Epithelial cell of proximal tubule (primary cell): ENCODE results near the gene MDH1B. TPM values are rescaled to one million over a fixed set of nuclear protein-coding genes. Genes with fewer than 3 reads are reported as not detected.
"Not testable (repeated sequence)": the region's sequence is repeated elsewhere in the genome, so short reads cannot be mapped to it uniquely, and the experiment has no call there.

ENCODE experiments used
- DNase-seq: peaks from one replicate; pipeline ENCODE4 v3.0.0-alpha.2; 2011; ENCODE audit warnings: low read depth
- H3K4me3 ChIP-seq: 2 replicates; pipeline ENCODE4 v1.5.1; 2011; ENCODE audit warnings: low read depth, mild to moderate bottlenecking, low read length
- total RNA-seq: library from RNA; depleted of rRNA; stranded (reverse); fragments of >200 nt; gene quantifications from 2 replicates; pipeline ENCODE4 v1.2.3, GENCODE V29; 2015
- TF ChIP-seq, protein P1 (sequence below): conservative IDR thresholded peaks from 2 replicates; pipeline ENCODE4 v1.5.1; 2012; ENCODE audit warnings: low read depth, mild to moderate bottlenecking, low read length

MDH1B gene
- 0.23 and 0.58 TPM in 2 replicates for total RNA-seq

DNA sequence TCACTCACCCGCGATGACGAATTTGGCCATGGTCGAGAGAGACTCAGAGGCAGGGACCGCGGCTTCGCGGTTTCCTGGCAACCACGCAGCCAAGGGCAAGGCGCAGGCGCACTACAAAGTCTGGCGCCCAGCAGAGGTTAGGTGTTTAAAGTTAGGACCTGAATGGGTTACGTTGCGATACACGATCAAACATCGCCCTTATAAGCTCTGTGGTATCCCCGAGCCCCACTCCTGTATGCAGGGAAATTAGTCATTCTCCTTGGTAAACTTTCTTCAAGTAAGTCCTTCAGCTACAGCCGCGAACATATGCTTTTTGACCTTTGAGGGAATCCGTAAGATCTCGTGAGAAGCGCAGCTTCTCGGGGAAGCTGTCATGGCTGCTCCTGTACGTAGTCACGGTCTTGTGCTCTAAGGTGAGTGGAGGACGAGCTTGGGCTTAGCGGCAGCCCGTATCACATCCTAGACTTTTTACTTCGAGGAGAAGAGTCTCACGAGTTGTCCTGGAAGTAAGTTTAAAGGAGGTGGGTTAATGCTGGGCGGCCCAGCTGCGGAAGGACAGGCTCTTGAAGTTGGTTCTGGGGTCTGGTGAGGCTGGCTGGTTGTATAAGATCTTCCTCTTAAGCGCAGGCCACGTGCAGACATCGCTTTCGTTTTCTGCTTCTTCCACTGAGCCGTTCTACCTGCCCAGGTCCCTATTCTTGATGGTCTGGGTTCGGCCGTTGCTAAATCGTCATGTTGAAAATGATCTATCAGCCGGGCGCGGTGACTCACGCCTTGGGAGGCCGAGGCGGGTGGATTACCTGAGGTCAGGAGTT, at the start of gene MDH1B, which contains the start of gene FASTKD2:
MDH1B (minus strand) TSS at position 87 of the 815 bp plus-strand sequence; CDS start at position 30, 57 bp downstream.
FASTKD2 (plus strand) TSS at position 365 of the 815 bp plus-strand sequence. CDS start 1,088 bp downstream, outside the sequence.
- TF ChIP-seq, protein P1, sequence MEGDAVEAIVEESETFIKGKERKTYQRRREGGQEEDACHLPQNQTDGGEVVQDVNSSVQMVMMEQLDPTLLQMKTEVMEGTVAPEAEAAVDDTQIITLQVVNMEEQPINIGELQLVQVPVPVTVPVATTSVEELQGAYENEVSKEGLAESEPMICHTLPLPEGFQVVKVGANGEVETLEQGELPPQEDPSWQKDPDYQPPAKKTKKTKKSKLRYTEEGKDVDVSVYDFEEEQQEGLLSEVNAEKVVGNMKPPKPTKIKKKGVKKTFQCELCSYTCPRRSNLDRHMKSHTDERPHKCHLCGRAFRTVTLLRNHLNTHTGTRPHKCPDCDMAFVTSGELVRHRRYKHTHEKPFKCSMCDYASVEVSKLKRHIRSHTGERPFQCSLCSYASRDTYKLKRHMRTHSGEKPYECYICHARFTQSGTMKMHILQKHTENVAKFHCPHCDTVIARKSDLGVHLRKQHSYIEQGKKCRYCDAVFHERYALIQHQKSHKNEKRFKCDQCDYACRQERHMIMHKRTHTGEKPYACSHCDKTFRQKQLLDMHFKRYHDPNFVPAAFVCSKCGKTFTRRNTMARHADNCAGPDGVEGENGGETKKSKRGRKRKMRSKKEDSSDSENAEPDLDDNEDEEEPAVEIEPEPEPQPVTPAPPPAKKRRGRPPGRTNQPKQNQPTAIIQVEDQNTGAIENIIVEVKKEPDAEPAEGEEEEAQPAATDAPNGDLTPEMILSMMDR, result no peak
- H3K4me3 ChIP-seq, result peak within 1 kb of the TSS; percentile 90
- peak; percentile 88 for DNase-seq

DNA sequence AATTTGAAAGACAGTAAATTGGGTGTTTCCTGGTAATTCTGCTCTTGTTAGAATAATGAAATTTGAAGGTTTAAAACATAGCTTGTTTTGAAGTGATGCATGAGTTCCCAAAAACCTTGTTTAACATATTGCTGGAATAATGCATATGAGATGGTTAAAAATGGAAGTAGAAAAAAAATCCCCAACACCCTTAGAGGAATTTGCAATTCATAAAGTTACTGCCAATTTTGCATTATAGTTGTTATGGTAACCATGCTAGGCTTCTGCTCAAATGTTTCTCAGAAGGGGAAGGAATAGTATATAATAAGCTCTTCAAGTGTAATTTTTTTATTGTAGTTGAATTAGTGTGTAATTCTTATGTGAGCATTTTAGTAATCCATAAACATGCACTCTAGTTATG, 49.4 kb upstream of the MDH1B start:
- DNase-seq, result no peak
- H3K4me3 ChIP-seq, result no peak overlapping the region
- TF ChIP-seq, protein P1, result no peak

DNA sequence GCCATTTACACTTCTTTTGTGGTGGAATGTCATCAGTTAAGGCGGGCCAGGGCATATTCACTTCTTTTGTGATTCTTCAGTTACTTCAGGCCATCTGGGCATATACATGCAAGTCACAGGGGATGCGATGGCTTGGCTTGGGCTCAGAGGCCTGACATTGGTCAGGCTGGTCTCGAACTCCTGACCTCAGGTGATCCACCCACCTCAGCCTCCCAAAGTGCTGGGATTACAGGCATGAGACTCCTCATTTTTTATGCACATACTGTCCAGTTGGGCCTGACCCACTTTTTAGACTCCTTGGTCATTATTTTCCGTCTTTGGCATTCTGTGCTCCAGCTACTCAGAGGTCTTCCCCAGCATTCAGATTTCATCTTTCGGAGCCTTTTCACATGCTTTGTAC, 47.3 kb upstream of the MDH1B start:
- H3K4me3 ChIP-seq, DNase-seq: not testable (repeated sequence)

DNA sequence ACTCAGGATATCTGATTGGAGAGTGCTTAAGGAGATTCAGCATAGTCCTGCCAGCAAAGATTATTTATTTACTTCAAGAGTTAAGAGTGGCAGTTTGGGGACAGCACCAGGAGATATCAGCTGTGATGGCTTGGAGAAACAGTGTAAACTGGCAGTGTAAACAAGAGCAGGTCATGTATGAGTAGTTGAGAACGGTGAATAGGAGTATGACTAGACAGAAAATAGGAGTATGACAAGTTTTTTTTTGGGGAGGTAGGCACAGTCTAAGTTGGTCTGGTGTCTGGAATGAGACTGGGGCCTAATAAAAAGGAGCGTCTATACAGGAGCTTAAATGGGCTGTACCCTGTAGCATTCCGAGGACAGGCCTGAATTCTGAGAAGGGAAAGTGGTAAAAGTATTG, 42.5 kb upstream of the MDH1B start:
- H3K4me3 ChIP-seq, DNase-seq: not testable (repeated sequence)

DNA sequence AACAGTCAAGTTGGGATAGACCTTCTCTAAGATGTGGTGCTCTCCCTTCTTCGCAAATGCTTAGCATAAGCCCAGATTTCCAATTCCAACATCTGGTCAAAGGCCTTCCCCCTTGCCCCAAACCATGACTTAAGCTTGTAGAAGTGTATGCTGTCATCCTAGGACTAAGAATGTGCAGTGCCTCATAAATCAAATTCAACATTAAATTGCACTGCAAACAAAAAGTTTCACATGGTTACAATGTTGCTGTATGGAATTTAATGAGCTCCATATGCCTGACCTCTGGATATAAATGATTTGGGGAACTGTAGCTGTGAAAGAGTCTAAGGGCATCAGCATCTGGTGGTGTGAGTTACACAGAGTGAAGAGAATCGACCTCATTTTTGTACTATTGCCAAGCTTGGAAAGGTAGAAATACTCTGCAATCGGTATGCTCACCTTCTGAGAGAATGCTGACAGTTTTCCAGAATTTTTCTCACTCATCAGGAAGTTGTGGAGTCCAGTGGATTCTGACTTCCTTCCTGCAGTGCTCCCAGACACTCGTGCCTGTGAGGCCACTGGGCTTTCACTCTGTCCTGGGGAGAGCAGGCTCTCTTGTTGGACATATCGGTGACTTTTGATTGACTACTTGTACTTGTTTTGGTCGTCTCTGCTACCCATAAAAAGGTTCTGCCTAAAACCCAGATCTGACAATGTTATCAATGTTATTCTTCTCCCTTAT, 40.9 kb upstream of the MDH1B start:
- TF ChIP-seq, protein P1, result no peak
- no peak overlapping the region for H3K4me3 ChIP-seq
- no peak for DNase-seq

DNA sequence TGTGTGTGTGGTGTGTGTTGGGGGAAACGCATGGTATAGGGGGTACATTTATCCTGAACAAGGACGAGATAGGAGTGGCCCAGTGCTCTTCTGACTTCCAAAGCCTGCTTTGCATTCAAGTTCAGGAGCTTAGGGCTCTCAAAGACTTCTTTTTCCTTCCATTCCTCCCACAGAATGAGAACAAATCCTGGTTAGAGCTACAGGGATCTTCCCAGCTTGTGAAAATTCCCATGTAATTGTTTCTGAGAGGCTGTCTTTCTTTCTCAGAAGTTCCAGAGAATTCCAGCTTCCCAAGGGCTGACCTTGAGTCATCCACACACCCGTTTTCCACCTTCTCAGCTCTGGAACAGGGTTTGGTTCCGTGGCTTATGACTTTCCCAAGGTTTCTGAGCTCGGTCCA, 39.2 kb upstream of the MDH1B start:
- no peak overlapping the region for H3K4me3 ChIP-seq
- no peak for DNase-seq

DNA sequence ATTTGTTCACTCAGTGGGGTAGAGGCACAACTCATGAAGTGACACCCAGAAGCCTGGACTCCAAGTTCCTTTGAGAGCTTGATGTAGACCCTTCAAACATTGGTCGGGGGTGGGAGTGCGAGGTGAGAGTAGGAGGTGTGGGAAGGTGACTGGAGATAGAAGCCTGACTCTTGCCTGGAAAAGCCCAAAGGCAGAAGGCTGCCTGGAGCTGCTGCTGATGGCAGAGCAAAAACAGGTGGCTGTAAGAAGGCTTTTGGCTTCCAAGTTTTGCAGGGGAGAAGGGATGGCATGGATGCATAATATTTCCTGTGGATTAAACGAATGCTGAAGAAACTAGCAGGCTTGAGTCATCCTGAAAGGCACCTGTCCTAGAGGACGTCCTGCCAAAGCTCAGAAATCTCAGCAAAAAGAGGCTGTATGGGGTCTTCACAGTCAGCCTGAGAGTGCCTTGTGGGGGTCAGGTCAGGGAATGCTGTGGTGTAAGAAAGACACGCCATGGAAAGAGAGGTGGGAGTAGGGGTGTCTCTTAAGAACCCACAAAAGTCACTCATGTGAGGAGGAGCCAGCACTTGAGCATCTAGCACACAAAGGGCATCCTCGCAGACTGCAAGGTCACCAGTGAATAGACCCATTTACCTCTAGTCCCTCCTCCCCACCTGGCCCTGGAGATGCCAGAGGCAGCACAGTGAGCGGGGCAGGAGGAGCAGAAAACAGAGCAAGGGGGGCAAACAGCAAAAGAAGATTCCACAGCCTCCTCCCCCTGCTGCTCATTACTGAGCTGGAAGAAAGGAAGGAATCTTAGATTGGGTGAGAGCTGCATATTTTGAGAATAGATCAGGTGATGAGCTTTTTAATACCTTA, 37.8 kb upstream of the MDH1B start:
- DNase-seq, result no peak
- TF ChIP-seq, protein P1, result no peak
- H3K4me3 ChIP-seq, result no peak overlapping the region

More for the DNA sequence above, 39.2 kb upstream of the MDH1B start:
- TF ChIP-seq, protein P1, result no peak
